Activated naive CD8-positive, alpha-beta T cell (primary cell): ENCODE results near the gene COX4I2.
"Not testable (repeated sequence)": the region's sequence is repeated elsewhere in the genome, so short reads cannot be mapped to it uniquely, and the experiment has no call there.

ENCODE experiments used
- H3K27ac Mint-ChIP-seq: one replicate; pipeline ENCODE4 v1.8.0; 2021; ENCODE audit warnings: mixed read lengths
- H3K27me3 Mint-ChIP-seq: one replicate; pipeline ENCODE4 v1.8.0; 2021; ENCODE audit warnings: mixed read lengths
- H3K36me3 Mint-ChIP-seq: one replicate; pipeline ENCODE4 v1.8.0; 2021; ENCODE audit warnings: mixed read lengths
- H3K4me1 Mint-ChIP-seq: one replicate; pipeline ENCODE4 v1.8.0; 2021; ENCODE audit warnings: low read depth, mixed read lengths
- H3K4me3 Mint-ChIP-seq: one replicate; pipeline ENCODE4 v1.8.0; 2021; ENCODE audit warnings: mild to moderate bottlenecking, mixed read lengths
- H3K9me3 Mint-ChIP-seq: one replicate; pipeline ENCODE4 v1.8.0; 2021; ENCODE audit warnings: low read depth, mixed read lengths

COX4I2 gene

GRCh38 chr20:31637660-31638059 is at the start of gene COX4I2:
TSS of gene COX4I2 (plus strand) at chr20:31637912. CDS start at chr20:31639018, 1,106 bp downstream.
- Mint-ChIP-seq H3K9me3 (no peaks in the 10 kb centered on the region), H3K27ac (no peak within 1 kb of the TSS), H3K27me3 (no peaks in the 10 kb centered on the region), H3K4me3 (no peak within 1 kb of the TSS), H3K36me3 (no peaks in the 10 kb centered on the region), H3K4me1 (peaks cover 2% of the 10 kb centered on the region)

DNA sequence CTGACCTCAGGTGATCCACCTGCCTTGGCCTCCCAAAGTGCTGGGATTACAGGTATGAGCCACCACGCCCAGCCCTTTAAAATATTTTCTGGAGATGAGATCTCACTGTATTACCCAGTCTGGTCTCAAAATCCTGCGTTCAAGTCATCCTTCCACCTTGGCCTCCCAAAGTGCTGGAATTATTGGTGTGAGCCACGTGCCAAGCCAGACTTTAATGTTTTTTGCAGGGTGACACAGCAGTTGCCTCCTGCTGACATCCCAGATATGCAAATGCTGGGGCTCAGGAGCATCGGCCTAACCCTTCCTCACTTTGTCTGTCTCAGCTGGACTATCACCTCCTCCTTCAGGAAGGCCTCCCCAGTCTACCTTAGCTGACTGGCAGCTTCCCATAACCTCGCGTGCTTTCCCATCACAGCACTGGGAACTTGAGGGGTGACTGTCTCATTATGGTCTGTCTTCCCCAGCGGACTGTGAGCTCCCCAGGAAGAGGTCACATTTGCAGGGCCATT is 46.9 kb upstream of the COX4I2 start:
- Mint-ChIP-seq H3K36me3 (no peaks in the 10 kb centered on the region), H3K27me3 (peaks cover 7% of the 10 kb centered on the region), H3K27ac (no peak overlapping the region), H3K4me3 (no peak overlapping the region), H3K9me3 (no peaks in the 10 kb centered on the region), H3K4me1 (peaks cover 5% of the 10 kb centered on the region)

GRCh38 chr20:31593221-31594001 is 44.3 kb upstream of the COX4I2 start:
- no peaks in the 10 kb centered on the region for H3K9me3 Mint-ChIP-seq
- H3K4me1 Mint-ChIP-seq, result peaks cover under 1% of the 10 kb centered on the region
- no peaks in the 10 kb centered on the region for H3K36me3 Mint-ChIP-seq
- H3K27ac Mint-ChIP-seq, result no peak overlapping the region
- H3K4me3 Mint-ChIP-seq, result no peak overlapping the region
- H3K27me3 Mint-ChIP-seq, result peaks cover 2% of the 10 kb centered on the region

GRCh38 chr20:31594002-31594557 is 43.6 kb upstream of the COX4I2 start:
- Mint-ChIP-seq H3K4me3 (no peak overlapping the region), H3K27ac (no peak overlapping the region), H3K27me3 (peaks cover 2% of the 10 kb centered on the region), H3K4me1 (no peaks in the 10 kb centered on the region), H3K9me3 (no peaks in the 10 kb centered on the region), H3K36me3 (no peaks in the 10 kb centered on the region)

DNA sequence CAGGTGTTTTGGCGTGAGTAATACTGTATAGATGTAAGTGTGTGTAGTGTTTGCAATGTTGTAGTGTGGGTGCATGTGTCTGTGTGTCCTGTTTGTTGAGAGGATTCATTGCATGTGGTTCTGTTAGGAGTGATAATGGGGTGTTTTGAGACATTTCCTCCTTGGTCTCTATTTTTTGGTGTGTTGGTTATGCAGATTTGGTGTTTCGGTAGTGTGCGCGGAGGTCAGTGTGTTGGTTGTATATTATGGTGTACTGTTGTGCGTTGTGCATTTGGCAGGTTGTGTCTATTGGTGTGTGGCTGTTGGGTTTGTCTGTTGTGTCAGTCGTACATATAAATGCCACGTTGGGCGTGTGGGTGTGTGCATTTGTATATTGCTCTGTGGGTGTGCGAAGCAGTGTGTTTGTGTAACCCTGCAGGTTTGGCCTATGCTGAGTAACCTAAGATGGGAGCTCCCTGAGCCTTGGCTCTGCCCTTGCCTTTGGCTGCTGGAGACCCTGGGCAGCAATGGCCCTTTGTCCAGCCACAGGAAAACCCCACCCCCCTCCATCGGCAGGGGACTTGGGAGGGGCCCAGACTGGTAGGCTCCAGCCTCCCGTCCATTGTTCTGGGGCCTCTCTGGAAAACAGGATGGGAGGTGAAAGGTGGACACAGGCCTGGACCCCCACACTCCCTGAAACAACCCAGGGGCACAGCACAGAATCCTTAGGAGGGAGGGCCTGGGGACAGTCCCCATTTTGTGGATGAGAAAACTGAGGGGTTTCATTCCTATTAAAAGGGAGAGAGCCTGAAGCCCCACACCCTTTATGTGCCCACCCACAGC is 42.9 kb upstream of the COX4I2 start:
- H3K4me3 Mint-ChIP-seq, result no peak overlapping the region
- no peaks in the 10 kb centered on the region for H3K9me3 Mint-ChIP-seq
- H3K27ac Mint-ChIP-seq, result no peak overlapping the region
- H3K27me3 Mint-ChIP-seq, result peaks cover 2% of the 10 kb centered on the region
- H3K4me1 Mint-ChIP-seq, result no peaks in the 10 kb centered on the region
- no peaks in the 10 kb centered on the region for H3K36me3 Mint-ChIP-seq

- H3K27me3 Mint-ChIP-seq, result peaks cover 2% of the 10 kb centered on the region
- no peak overlapping the region for H3K27ac Mint-ChIP-seq
- no peak overlapping the region for H3K4me3 Mint-ChIP-seq
- no peaks in the 10 kb centered on the region for H3K9me3 Mint-ChIP-seq
- H3K4me1 Mint-ChIP-seq, result no peaks in the 10 kb centered on the region
- no peaks in the 10 kb centered on the region for H3K36me3 Mint-ChIP-seq
These were observed 42.4 kb upstream of the COX4I2 start for GRCh38 chr20:31595380-31595653.

DNA sequence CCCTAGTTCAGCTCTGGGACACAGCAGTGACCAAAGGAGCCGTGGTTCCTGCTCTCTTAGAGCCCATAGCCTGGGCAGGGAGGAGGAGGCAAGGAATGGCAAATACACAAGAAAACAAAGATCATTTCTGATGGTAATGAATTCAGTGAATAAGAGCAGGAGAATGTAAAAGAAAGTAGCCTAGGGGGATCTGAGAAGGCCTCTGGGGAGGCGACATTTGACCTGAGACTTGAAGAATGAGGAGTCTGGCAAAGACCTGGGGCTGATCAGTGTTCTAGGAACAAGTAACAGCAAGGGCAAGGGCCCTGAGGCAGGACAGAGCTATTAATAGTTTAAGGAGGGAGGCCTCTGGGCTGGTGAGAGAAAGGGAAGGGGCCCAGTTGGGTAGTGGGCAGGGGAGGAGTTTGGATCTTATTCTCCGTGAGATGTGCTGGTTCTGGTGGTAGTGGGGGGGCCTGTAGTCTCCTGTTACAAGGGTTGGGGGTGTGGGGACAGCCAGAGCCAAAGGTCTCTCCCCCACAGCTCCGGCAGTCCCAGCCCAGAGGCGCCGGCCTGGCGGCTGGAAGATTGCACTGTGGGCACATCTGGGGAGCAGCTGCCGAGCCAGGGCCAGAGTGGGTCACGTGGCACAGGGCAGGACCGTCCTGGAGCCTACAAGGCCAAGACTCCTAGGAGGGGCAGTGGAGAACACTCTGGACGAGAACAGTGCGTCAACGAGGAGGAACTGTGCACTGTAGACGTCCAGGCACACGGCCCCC is 41.9 kb upstream of the COX4I2 start:
- Mint-ChIP-seq H3K27me3 (peaks cover 2% of the 10 kb centered on the region), H3K4me1 (no peaks in the 10 kb centered on the region), H3K27ac (no peak overlapping the region), H3K4me3 (no peak overlapping the region), H3K36me3 (no peaks in the 10 kb centered on the region), H3K9me3 (no peaks in the 10 kb centered on the region)

GRCh38 chr20:31596412-31596715 is 41.3 kb upstream of the COX4I2 start:
- H3K4me3 Mint-ChIP-seq, H3K4me1 Mint-ChIP-seq: not testable (repeated sequence)

GRCh38 chr20:31596831-31597480 is 40.8 kb upstream of the COX4I2 start:
- no peak overlapping the region for H3K27ac Mint-ChIP-seq
- no peak overlapping the region for H3K4me3 Mint-ChIP-seq
- no peaks in the 10 kb centered on the region for H3K36me3 Mint-ChIP-seq
- H3K9me3 Mint-ChIP-seq, result no peaks in the 10 kb centered on the region
- H3K4me1 Mint-ChIP-seq, result no peaks in the 10 kb centered on the region
- H3K27me3 Mint-ChIP-seq, result peaks cover 2% of the 10 kb centered on the region

More at GRCh38 chr20:31596412-31596715, 41.3 kb upstream of the COX4I2 start:
- not testable (repeated sequence) for H3K9me3 Mint-ChIP-seq, H3K27ac Mint-ChIP-seq, H3K27me3 Mint-ChIP-seq, H3K36me3 Mint-ChIP-seq

- no peaks in the 10 kb centered on the region for H3K9me3 Mint-ChIP-seq
- H3K4me3 Mint-ChIP-seq, result no peak overlapping the region
- H3K27me3 Mint-ChIP-seq, result peaks cover 2% of the 10 kb centered on the region
- no peaks in the 10 kb centered on the region for H3K4me1 Mint-ChIP-seq
- H3K36me3 Mint-ChIP-seq, result no peaks in the 10 kb centered on the region
- no peak overlapping the region for H3K27ac Mint-ChIP-seq
These were observed 40.2 kb upstream of the COX4I2 start for GRCh38 chr20:31597481-31597855.

GRCh38 chr20:31602431-31602778 is 35.3 kb upstream of the COX4I2 start:
- no peak overlapping the region for H3K4me3 Mint-ChIP-seq
- H3K4me1 Mint-ChIP-seq, result peaks cover 26% of the 10 kb centered on the region
- H3K9me3 Mint-ChIP-seq, result no peaks in the 10 kb centered on the region
- no peaks in the 10 kb centered on the region for H3K36me3 Mint-ChIP-seq
- no peak overlapping the region for H3K27ac Mint-ChIP-seq
- peaks cover 14% of the 10 kb centered on the region for H3K27me3 Mint-ChIP-seq

DNA sequence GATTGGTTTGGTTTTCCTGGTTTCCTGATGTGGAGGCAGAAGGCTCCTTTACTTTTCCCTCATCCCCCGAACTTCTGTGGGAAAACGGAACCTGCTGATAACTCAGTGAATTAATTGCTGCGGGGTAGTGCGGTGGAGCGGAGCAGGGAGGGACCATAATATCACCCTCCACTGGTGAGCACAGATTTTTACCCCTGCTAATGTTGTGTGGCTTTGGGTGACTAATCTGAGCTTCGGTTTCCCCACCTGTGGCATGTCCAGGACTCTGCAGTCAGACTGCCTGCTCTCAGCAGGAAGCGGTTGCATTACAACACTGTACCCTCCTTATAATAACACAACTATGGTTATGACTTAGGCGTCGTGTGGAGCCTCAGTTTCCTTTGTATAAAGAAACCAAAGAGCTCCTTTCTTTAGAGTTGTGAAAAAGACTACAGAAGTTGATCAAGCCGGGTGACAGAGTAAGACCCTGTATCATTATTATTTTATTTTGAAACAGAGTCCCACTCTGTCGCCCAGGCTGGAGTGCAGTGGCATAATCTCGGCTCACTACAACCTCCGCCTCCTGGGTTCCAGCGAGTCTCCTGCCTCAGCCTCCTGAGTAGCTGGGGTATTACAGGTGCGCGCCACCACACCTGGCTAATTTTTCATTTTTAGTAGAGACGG is 34.8 kb upstream of the COX4I2 start:
- Mint-ChIP-seq H3K27ac (no peak overlapping the region), H3K27me3 (peaks cover 18% of the 10 kb centered on the region), H3K9me3 (no peaks in the 10 kb centered on the region), H3K4me3 (peak overlapping the region; percentile 51), H3K36me3 (no peaks in the 10 kb centered on the region), H3K4me1 (peaks cover 26% of the 10 kb centered on the region)

GRCh38 chr20:31603822-31604566 is 33.7 kb upstream of the COX4I2 start:
- Mint-ChIP-seq H3K36me3 (no peaks in the 10 kb centered on the region), H3K4me3 (peak overlapping the region; percentile 93), H3K9me3 (no peaks in the 10 kb centered on the region), H3K4me1 (peaks cover 26% of the 10 kb centered on the region), H3K27me3 (peaks cover 20% of the 10 kb centered on the region), H3K27ac (no peak overlapping the region)
